LNCaP clone FGC (cell line): ENCODE measurements around the gene SRSF9.

ENCODE experiments used
- DNase-seq: peaks from one replicate; pipeline ENCODE4 v3.0.0-alpha.2; 2011; ENCODE audit warnings: low read depth
- H3K4me3 ChIP-seq: 2 replicates; pipeline ENCODE4 v1.5.1; 2011; ENCODE audit warnings: mild to moderate bottlenecking, low read depth, low read length, control low read depth
- TF ChIP-seq, protein P1 (sequence below): IDR thresholded peaks from 2 replicates; pipeline ENCODE4 v1.5.1; 2012; ENCODE audit warnings: mild to moderate bottlenecking; ENCODE audit not compliant: control insufficient read depth, insufficient read depth; ENCODE audit errors: extremely low read depth

The SRSF9 gene

DNA sequence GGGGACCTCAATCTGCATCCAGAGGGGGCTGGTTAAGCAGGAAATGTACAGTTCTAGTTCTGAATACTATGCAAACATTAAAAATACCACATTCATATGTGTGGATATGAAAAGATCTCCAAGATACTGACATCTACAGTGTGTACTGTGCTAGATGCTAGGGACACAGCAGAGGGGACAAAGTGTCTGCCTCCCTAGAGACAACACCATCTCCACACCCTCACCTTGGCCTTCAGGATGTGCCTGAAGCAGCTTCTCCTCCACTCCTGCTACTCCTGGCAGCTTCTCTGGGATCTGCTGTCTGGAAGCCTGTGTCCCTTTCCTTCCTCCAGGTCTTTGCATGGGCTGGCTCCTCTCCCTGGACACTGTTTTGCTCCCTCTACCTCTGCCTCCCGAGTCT lies 10.7 kb upstream of the SRSF9 start:
- TF ChIP-seq, protein P1, sequence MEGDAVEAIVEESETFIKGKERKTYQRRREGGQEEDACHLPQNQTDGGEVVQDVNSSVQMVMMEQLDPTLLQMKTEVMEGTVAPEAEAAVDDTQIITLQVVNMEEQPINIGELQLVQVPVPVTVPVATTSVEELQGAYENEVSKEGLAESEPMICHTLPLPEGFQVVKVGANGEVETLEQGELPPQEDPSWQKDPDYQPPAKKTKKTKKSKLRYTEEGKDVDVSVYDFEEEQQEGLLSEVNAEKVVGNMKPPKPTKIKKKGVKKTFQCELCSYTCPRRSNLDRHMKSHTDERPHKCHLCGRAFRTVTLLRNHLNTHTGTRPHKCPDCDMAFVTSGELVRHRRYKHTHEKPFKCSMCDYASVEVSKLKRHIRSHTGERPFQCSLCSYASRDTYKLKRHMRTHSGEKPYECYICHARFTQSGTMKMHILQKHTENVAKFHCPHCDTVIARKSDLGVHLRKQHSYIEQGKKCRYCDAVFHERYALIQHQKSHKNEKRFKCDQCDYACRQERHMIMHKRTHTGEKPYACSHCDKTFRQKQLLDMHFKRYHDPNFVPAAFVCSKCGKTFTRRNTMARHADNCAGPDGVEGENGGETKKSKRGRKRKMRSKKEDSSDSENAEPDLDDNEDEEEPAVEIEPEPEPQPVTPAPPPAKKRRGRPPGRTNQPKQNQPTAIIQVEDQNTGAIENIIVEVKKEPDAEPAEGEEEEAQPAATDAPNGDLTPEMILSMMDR: no peak
- DNase-seq: no peak
- no peak overlapping the region for H3K4me3 ChIP-seq

DNA sequence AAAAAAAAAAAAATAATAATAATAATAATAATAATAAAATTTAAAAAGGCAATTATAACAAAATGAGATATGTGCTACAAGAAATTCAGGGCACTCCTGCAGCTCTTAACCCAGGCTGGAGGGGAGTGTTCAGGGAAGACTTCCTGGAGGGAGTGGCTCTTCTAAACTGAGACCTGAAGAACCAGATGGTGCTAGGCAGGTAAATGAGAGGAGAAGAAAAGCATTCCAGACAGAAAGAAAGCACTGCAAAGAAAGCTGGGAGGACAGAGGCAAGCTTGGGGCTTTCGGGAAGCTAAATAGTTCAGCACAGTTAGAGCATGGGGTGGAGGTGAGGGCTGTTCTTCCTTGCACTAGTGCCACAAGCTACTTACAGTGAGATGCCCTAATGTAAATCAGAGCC lies 9.9 kb upstream of the SRSF9 start:
- TF ChIP-seq, protein P1: no peak
- H3K4me3 ChIP-seq: no peak overlapping the region
- no peak for DNase-seq

DNA sequence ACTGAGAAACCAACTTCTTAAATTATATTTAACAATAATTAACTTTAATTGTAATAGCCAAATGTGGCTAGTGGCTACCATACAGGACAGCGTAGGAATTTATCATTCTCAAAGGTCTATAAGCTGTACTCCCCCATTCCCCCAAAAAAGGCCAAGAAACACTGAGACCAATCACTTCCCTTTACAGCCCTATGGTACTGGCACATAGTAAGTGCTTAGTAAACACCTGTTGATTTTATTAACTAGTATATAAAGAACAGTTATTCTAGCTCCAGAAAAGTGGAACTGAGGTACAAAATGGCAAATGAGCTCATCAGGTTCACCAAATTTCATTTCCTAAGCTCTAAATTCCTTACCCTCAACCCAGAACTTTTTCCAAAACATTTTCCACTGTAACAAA lies 6.1 kb upstream of the SRSF9 start:
- no peak for DNase-seq
- TF ChIP-seq, protein P1: no peak
- H3K4me3 ChIP-seq: no peak overlapping the region

DNA sequence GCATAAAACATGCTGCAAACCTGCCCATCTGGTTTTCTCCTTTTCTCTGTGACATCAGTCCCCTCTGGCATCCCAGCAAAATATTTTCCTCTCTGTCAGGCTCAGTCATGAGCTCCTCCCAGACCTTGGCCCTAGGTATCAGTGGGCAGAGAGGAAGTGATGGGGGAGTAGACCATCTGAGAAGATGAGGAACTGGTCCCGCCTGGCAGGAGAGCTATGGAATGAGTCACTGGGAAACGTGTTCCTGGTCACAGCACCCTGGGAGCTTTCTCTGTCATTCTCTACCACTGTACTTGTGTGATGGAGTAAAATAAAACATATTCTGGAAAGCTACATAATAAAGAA lies 5.0 kb upstream of the SRSF9 start:
- TF ChIP-seq, protein P1: no peak
- H3K4me3 ChIP-seq: peak overlapping the region; percentile 30
- DNase-seq: peak; percentile 87

DNA sequence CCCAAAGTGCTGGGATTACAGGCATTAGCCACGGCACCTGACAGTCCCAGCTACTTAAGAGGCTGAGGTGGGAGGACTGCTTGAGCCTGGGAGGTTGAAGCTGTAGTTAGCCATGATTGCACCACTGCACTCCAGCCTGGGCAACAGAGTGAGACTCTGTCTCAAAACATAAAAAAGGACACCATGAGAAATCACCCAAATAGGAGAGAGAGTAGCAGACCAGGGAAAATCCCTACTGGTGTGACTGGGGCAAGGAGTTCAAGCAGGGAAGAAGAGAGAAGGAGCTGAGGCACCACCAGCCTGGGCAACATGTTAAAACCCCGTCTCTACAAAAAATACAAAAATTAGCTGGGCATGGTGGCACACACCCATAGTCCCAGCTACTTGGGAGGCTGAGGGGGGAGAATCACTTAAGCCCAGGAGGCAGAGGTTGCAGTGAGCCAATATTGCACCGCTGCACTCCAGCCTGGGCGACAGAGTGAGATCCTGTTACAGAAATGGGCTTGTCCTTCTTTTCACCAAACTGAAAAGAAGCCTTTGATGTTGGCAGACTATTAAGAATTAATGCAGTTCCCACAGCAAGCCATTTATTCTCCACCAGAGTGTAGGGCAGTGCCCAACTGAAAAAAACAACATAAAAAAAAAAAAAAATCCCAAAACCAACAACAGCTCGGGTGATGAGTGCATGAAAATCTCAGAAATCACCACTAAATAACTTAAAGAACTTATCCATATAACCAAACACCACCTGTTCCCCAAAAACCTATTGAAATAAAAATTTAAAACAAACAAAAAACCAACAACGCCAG lies 4.5 kb upstream of the SRSF9 start:
- TF ChIP-seq, protein P1: no peak
- H3K4me3 ChIP-seq: peak overlapping the region; percentile 30
- no peak for DNase-seq

DNA sequence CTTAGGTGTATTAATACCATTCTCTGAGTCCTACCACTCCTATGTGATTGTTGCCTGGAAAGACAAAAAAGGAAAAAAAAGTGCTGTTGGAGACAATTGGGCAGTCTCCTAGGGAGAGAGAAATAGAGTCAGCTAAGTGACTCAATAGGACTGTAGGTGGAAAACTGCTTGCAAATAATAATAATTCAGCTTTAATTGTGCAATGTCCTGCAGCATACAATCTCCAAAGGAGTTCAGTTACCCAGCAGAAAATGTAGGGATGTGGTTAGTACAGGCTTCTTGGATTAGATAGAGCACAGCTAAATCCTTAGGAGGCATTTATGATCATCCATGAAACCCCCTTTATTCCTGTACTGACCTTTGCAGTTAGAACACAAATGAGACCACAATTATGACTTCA lies 3.0 kb upstream of the SRSF9 start:
- DNase-seq: no peak
- TF ChIP-seq, protein P1: no peak
- no peak overlapping the region for H3K4me3 ChIP-seq
